ENCODE results near the gene ARID1A.
"Not testable (repeated sequence)": the region's sequence is repeated elsewhere in the genome, so short reads cannot be mapped to it uniquely, and the experiment has no call there.

ARID1A gene

GRCh38 chr1:26724118-26724517 lies 28.3 kb downstream of the ARID1A start:
- H3K27ac ChIP-seq (ENCODE audit: low read depth, low read length, poor library complexity, severe bottlenecking) = peak overlapping the region; percentile 6
- H3K9me2 ChIP-seq (ENCODE audit: low read depth, low read length) = no peaks in the 10 kb centered on the region
- H3F3A ChIP-seq (ENCODE audit: insufficient read depth, low read length) = no peaks in the 10 kb centered on the region
- no peaks in the 10 kb centered on the region for H3K9me3 ChIP-seq (ENCODE audit: low read length)
- TF ChIP-seq EZH2 (IDR thresholded peaks at IDR 0.05; ENCODE audit: borderline replicate concordance, low read length) = no peak
- H2AFZ ChIP-seq (ENCODE audit: low read length) = no peak overlapping the region
- H3K9ac ChIP-seq (ENCODE audit: low read length) = no peak overlapping the region
- no peak overlapping the region for H3K4me3 ChIP-seq (ENCODE audit: low read depth, low read length, poor library complexity, severe bottlenecking)
- peak overlapping the region; percentile 3; the same call in 1 of the 2 replicates for H3K4me2 ChIP-seq (ENCODE audit: low read length)
- 0 out of 2 replicates have a peak, but pooled peaks cover 2% of the 10 kb centered on the region for H4K20me1 ChIP-seq (ENCODE audit: insufficient read depth, low read length)
- H3K79me2 ChIP-seq (ENCODE audit: insufficient read depth, low read length) = peaks cover 97% of the 10 kb centered on the region
- peaks cover 25% of the 10 kb centered on the region; the same call in 1 of the 2 replicates for H3K36me3 ChIP-seq (ENCODE audit: insufficient read depth, low read length)
- H3K4me1 ChIP-seq (ENCODE audit: insufficient read depth, low read length, severe bottlenecking) = peaks cover 54% of the 10 kb centered on the region
- H3K27me3 ChIP-seq (ENCODE audit: insufficient read depth, low read length) = no peaks in the 10 kb centered on the region

- Histone ChIP-seq H2AFZ (ENCODE audit: low read length) (no peak overlapping the region), H3K4me1 (ENCODE audit: insufficient read depth, low read length, severe bottlenecking) (peaks cover 51% of the 10 kb centered on the region), H3F3A (ENCODE audit: insufficient read depth, low read length) (no peaks in the 10 kb centered on the region), H4K20me1 (ENCODE audit: insufficient read depth, low read length) (0 out of 2 replicates have a peak, but pooled peaks cover 2% of the 10 kb centered on the region), H3K79me2 (ENCODE audit: insufficient read depth, low read length) (peaks cover 94% of the 10 kb centered on the region), H3K9me2 (ENCODE audit: low read depth, low read length) (no peaks in the 10 kb centered on the region), H3K4me3 (ENCODE audit: low read depth, low read length, poor library complexity, severe bottlenecking) (no peak overlapping the region), H3K9ac (ENCODE audit: low read length) (no peak overlapping the region), H3K36me3 (ENCODE audit: insufficient read depth, low read length) (peaks cover 27% of the 10 kb centered on the region), H3K9me3 (ENCODE audit: low read length) (no peaks in the 10 kb centered on the region), H3K4me2 (ENCODE audit: low read length) (no peak overlapping the region), H3K27me3 (ENCODE audit: insufficient read depth, low read length) (no peaks in the 10 kb centered on the region), H3K27ac (ENCODE audit: low read depth, low read length, poor library complexity, severe bottlenecking) (no peak overlapping the region)
- TF ChIP-seq EZH2 (IDR thresholded peaks at IDR 0.05; ENCODE audit: borderline replicate concordance, low read length) (no peak), CTCF (IDR thresholded peaks at IDR 0.05; ENCODE audit: low read length) (no peak)
Observed at GRCh38 chr1:26724926-26725325, 29.1 kb downstream of the ARID1A start.

GRCh38 chr1:26725904-26726303 lies 30.1 kb downstream of the ARID1A start:
- H3K9me3 ChIP-seq (ENCODE audit: low read length); H3K9ac ChIP-seq (ENCODE audit: low read length); H3K4me3 ChIP-seq (ENCODE audit: low read depth, low read length, poor library complexity, severe bottlenecking); H3K27me3 ChIP-seq (ENCODE audit: insufficient read depth, low read length); H3K9me2 ChIP-seq (ENCODE audit: low read depth, low read length); H3F3A ChIP-seq (ENCODE audit: insufficient read depth, low read length); H2AFZ ChIP-seq (ENCODE audit: low read length); H3K27ac ChIP-seq (ENCODE audit: low read depth, low read length, poor library complexity, severe bottlenecking); H4K20me1 ChIP-seq (ENCODE audit: insufficient read depth, low read length); H3K4me2 ChIP-seq (ENCODE audit: low read length): not testable (repeated sequence)
- Histone ChIP-seq H3K4me1 (ENCODE audit: insufficient read depth, low read length, severe bottlenecking) (peaks cover 42% of the 10 kb centered on the region), H3K36me3 (ENCODE audit: insufficient read depth, low read length) (peaks cover 37% of the 10 kb centered on the region), H3K79me2 (ENCODE audit: insufficient read depth, low read length) (peaks cover 85% of the 10 kb centered on the region)

- Histone ChIP-seq H3K4me2 (ENCODE audit: low read length) (no peak overlapping the region), H3K9ac (ENCODE audit: low read length) (no peak overlapping the region), H3K4me1 (ENCODE audit: insufficient read depth, low read length, severe bottlenecking) (peaks cover 33% of the 10 kb centered on the region), H3K79me2 (ENCODE audit: insufficient read depth, low read length) (peaks cover 76% of the 10 kb centered on the region), H3K9me3 (ENCODE audit: low read length) (no peaks in the 10 kb centered on the region), H3F3A (ENCODE audit: insufficient read depth, low read length) (no peaks in the 10 kb centered on the region), H3K9me2 (ENCODE audit: low read depth, low read length) (no peaks in the 10 kb centered on the region), H2AFZ (ENCODE audit: low read length) (no peak overlapping the region), H3K27ac (ENCODE audit: low read depth, low read length, poor library complexity, severe bottlenecking) (no peak overlapping the region), H3K36me3 (ENCODE audit: insufficient read depth, low read length) (peaks cover 46% of the 10 kb centered on the region), H4K20me1 (ENCODE audit: insufficient read depth, low read length) (0 out of 2 replicates have a peak, but pooled peaks cover 2% of the 10 kb centered on the region), H3K27me3 (ENCODE audit: insufficient read depth, low read length) (no peaks in the 10 kb centered on the region), H3K4me3 (ENCODE audit: low read depth, low read length, poor library complexity, severe bottlenecking) (no peak overlapping the region)
- TF ChIP-seq EZH2 (IDR thresholded peaks at IDR 0.05; ENCODE audit: borderline replicate concordance, low read length) (no peak), CTCF (IDR thresholded peaks at IDR 0.05; ENCODE audit: low read length) (no peak)
Observed at GRCh38 chr1:26726784-26727183, 31.0 kb downstream of the ARID1A start.

Measured in OCI-LY1 (cell line).